ENCODE data around the gene OSBP2.

Gene OSBP2

GRCh38 chr22:30880181-30880601, 185.5 kb downstream of the OSBP2 start:
- DNase-seq (ENCODE audit: low read depth in 3 of 3): no peak

GRCh38 chr22:30880847-30881246, 186.2 kb downstream of the OSBP2 start:
- no peak for DNase-seq (ENCODE audit: low read depth in 3 of 3)

- no peak for DNase-seq (ENCODE audit: low read depth in 3 of 3)
These were observed 186.9 kb downstream of the OSBP2 start for GRCh38 chr22:30881361-30882183.

- DNase-seq (ENCODE audit: low read depth in 3 of 3): no peak
These were observed 187.6 kb downstream of the OSBP2 start for GRCh38 chr22:30882184-30882717.

- no peak for DNase-seq (ENCODE audit: low read depth in 3 of 3)
These were observed 188.4 kb downstream of the OSBP2 start for GRCh38 chr22:30882974-30883533.

- DNase-seq (ENCODE audit: low read depth in 3 of 3): no peak
These were observed 189.0 kb downstream of the OSBP2 start for GRCh38 chr22:30883586-30884145.

- DNase-seq (ENCODE audit: low read depth in 3 of 3): no peak
These were observed 189.7 kb downstream of the OSBP2 start for GRCh38 chr22:30884211-30885000.

GRCh38 chr22:30885001-30885366, 190.3 kb downstream of the OSBP2 start:
- DNase-seq (ENCODE audit: low read depth in 3 of 3): no peak

GRCh38 chr22:30885591-30885990, 190.9 kb downstream of the OSBP2 start:
- DNase-seq (ENCODE audit: low read depth in 3 of 3): no peak

GRCh38 chr22:30887453-30887852, 192.8 kb downstream of the OSBP2 start:
- no peak for DNase-seq (ENCODE audit: low read depth in 3 of 3)

- no peak for DNase-seq (ENCODE audit: low read depth in 3 of 3)
These were observed 193.2 kb downstream of the OSBP2 start for GRCh38 chr22:30887861-30888260.

GRCh38 chr22:30889268-30889995, 194.8 kb downstream of the OSBP2 start:
- no peak for DNase-seq (ENCODE audit: low read depth in 3 of 3)

GRCh38 chr22:30889996-30890480, 195.4 kb downstream of the OSBP2 start:
- DNase-seq (ENCODE audit: low read depth in 3 of 3): no peak

- no peak for DNase-seq (ENCODE audit: low read depth in 3 of 3)
These were observed 196.2 kb downstream of the OSBP2 start for GRCh38 chr22:30890686-30891442.

- DNase-seq (ENCODE audit: low read depth in 3 of 3): no peak
These were observed 196.7 kb downstream of the OSBP2 start for GRCh38 chr22:30891443-30891755.

- no peak for DNase-seq (ENCODE audit: low read depth in 3 of 3)
These were observed 197.1 kb downstream of the OSBP2 start for GRCh38 chr22:30891781-30892180.

GRCh38 chr22:30892286-30892685, 197.6 kb downstream of the OSBP2 start:
- DNase-seq (ENCODE audit: low read depth in 3 of 3): no peak

GRCh38 chr22:30892731-30893221, 198.1 kb downstream of the OSBP2 start:
- DNase-seq (ENCODE audit: low read depth in 3 of 3): no peak

GRCh38 chr22:30893434-30894370, 199.0 kb downstream of the OSBP2 start:
- DNase-seq (ENCODE audit: low read depth in 3 of 3): no peak
